T-helper 17 cell (primary cell): ENCODE results near the gene DNAJC5G. TPM values are rescaled to one million over a fixed set of nuclear protein-coding genes. Genes with fewer than 3 reads are reported as not detected.
A peak's percentile ranks its signal among the peaks of the same experiment; 100 is the strongest.
"Not testable (repeated sequence)": the region's sequence is repeated elsewhere in the genome, so short reads cannot be mapped to it uniquely, and the experiment has no call there.

Experiments
- ATAC-seq: fragments of 150-1000 bp; cut with Tn5 transposase; 2 replicates; pipeline ENCODE4 v1.10.0; 2021; ENCODE audit warnings: mild to moderate bottlenecking, moderate library complexity
- DNase-seq, 3 donors: peaks; one replicate each; pipeline versions ENCODE4 v3.0.0 to v3.0.0-alpha.2; 2020 to 2021
- H3K9me3 ChIP-seq: one replicate; pipeline ENCODE4 v1.7.0; 2013; ENCODE audit warnings: low read length, mild to moderate bottlenecking; ENCODE audit not compliant: control insufficient read depth, poor library complexity, severe bottlenecking
- H3K27ac Mint-ChIP-seq: one replicate; pipeline ENCODE4 v1.8.0; 2022; ENCODE audit warnings: mild to moderate bottlenecking, moderate library complexity, mixed read lengths
- H3K27me3 Mint-ChIP-seq: one replicate; pipeline ENCODE4 v1.8.0; 2022; ENCODE audit warnings: mixed read lengths
- H3K36me3 Mint-ChIP-seq: one replicate; pipeline ENCODE4 v1.8.0; 2022; ENCODE audit warnings: low read depth, mixed read lengths
- H3K4me1 Mint-ChIP-seq: one replicate; pipeline ENCODE4 v1.8.0; 2022; ENCODE audit warnings: mild to moderate bottlenecking, mixed read lengths
- H3K4me3 Mint-ChIP-seq: one replicate; pipeline ENCODE4 v1.8.0; 2022; ENCODE audit warnings: mild to moderate bottlenecking, moderate library complexity, mixed read lengths
- total RNA-seq, 4 donors: library from RNA in 2 of 4; stranded (reverse) in 2 of 4; gene quantifications; one replicate each; pipeline ENCODE4 v1.2.3 and lab custom pipeline; 2022 to 2026

Gene DNAJC5G
- total RNA-seq, 2 donors from 2014 or later = not detected

DNA sequence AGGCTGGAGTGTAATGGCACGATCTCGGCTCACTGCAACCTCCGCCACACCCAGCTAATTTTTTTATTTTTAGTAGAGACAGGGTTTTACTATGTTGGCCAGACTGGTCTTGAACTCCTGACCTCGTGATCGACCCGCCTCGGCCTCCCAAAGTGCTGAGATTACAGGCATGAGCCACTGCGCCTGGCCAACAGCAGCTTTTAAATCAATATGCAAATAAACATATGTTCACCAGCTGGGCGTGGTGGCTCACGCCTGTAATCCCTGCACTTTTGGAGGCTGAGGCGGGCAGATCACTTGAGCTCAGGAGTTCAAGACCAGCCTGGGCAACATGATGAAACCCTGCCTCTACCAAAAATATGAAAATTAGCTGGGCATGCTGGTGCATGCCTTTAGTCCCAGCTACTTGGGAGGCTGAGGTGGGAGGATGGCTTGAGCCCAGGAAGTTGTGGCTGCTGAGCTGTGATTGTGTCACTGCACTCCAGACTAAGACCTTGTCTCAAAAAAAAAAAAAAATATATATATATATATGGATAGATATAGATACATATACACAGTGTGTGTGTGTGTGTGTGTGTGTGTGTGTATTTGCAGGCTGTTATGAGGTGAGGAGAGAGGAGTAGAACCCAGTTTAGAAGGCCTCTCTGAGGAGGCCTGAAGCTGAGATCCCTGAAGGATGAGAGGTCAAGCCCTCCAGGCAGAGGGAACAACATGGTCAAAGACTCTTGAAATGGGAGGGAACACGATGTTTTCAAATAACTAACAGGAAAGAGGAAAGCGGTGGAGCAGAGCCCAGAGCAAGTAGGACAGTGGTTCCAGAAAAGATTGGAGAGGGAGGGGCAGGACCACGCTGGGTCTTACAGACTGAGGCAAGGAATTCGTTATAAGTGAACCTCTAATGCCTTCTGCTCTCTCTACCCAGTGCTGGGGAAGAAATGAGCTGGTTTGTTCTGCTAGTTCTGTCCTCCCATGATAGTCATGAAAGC is 2.4 kb upstream of the DNAJC5G start:
- H3K36me3 Mint-ChIP-seq, DNase-seq, H3K27ac Mint-ChIP-seq, H3K9me3 ChIP-seq, H3K4me1 Mint-ChIP-seq, H3K4me3 Mint-ChIP-seq, ATAC-seq: not testable (repeated sequence)
- peaks cover 28% of the 10 kb centered on the region for H3K27me3 Mint-ChIP-seq

DNA sequence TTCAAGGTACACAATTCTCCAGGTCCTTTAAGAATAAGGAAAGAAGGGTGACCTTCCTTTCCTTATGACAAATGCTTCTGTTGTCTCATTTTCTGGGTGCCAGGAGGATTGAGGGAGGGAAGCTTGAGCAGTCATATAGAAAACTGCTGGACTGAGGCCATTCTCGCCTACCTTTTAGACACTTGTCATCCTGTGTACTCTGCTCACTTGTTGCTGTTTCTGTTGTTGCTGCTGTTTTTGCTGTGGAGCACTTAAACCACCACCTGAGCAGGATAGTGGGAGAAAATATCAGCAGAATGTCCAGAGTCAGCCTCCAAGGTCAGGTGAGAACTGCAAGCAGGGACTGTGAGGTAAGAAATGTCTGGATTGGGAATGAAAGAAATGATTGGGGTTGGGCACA is 2.8 kb downstream of the DNAJC5G start:
- H3K9me3 ChIP-seq = no peaks in the 10 kb centered on the region
- Mint-ChIP-seq H3K4me1 (peaks cover 7% of the 10 kb centered on the region), H3K4me3 (no peak overlapping the region), H3K27ac (no peak overlapping the region), H3K27me3 (peaks cover 55% of the 10 kb centered on the region), H3K36me3 (peaks cover 4% of the 10 kb centered on the region)
- DNase-seq (no peak), ATAC-seq (no peak)

DNA sequence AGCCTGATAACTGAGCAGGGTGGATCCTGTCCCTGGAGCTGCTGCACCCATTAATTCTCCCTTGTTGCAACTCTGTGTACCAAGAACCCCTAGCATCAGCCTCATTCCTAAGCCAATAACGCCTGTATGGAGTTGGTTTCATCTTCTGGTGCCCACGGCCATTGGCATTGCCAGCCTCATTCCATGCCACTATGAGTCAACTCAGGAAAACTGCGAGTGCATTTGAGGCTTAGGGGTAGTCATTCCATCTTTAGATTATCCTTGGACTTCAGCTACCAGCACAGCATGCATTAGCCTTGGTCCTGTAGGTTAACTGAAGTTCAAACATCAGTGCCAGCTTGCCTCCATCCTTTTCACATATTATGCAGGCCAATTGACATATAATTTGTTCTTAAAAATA is 5.6 kb downstream of the DNAJC5G start:
- peaks cover 65% of the 10 kb centered on the region for H3K27me3 Mint-ChIP-seq
- H3K27ac Mint-ChIP-seq = peak overlapping the region; percentile 16
- ATAC-seq (no peak), DNase-seq (no peak)
- no peak overlapping the region for H3K4me3 Mint-ChIP-seq
- H3K9me3 ChIP-seq = no peaks in the 10 kb centered on the region
- peaks cover 7% of the 10 kb centered on the region for H3K4me1 Mint-ChIP-seq
- H3K36me3 Mint-ChIP-seq = peaks cover 2% of the 10 kb centered on the region

DNA sequence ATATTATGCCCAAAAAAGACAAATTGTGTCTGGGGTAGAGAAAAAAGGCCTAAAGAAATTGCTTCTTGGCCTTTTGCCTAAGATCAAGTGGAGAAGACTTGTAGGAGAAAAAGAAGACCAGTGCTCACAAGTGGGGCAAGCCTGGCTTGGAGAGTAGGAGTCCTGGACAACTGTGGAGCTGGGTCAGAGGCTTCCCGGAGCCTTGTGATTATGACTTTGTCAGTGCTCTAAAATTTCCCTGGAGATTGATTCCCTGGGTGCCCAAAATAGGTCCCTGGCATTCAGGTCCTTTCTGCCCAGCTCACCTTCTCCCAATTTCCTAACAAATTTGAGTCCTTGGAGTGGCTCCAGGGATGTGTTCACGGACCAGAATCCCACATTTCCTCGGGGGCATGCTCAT is 6.2 kb downstream of the DNAJC5G start:
- H3K36me3 Mint-ChIP-seq = peaks cover 2% of the 10 kb centered on the region
- no peaks in the 10 kb centered on the region for H3K9me3 ChIP-seq
- no peak overlapping the region for H3K4me3 Mint-ChIP-seq
- DNase-seq (no peak), ATAC-seq (no peak)
- peak overlapping the region; percentile 16 for H3K27ac Mint-ChIP-seq
- H3K4me1 Mint-ChIP-seq = peaks cover 7% of the 10 kb centered on the region
- peaks cover 62% of the 10 kb centered on the region for H3K27me3 Mint-ChIP-seq

DNA sequence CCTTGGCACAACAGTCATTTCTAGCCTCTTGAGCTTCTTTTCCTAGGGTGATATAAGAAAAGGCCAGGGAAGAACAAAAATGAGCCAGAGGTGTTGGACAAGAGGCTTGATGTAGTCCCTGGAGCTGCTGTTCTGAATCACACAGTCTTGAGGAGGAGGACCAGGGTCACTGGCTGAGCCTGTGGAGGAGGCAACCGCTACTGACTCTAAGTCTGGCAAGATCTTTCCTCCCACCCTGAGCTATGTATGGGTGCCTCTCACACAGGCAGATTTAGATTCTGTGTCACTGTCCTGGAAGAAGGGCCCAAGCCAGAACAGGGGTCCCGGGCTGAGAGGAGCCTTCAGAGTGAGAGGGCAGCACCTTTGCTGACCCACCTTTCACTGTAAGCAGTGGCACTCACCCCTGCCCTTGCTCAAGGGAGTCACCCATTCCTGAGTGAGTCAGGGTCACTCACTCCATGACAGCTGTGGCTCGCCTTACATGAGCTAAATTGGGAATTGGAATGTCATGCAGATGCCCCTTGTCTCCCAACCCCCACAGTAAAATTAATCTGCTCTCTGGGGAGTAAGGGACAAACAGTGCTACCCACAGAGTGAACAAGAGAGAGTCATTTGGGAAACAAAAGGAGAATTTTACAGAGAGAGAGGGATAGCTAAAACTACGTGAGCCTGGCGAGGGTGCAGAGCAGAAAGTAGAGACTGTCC is 6.8 kb downstream of the DNAJC5G start, which contains the start of gene TRIM54:
Gene TRIM54 (plus strand): TSS at position 575 of the 705 bp plus-strand sequence. CDS start 303 bp downstream, outside the sequence.
- ATAC-seq (no peak), DNase-seq (no peak)
- Mint-ChIP-seq H3K27ac (peak within 1 kb of the TSS; percentile 21), H3K4me3 (no peak within 1 kb of the TSS), H3K4me1 (peaks cover 7% of the 10 kb centered on the region), H3K36me3 (peaks cover 2% of the 10 kb centered on the region), H3K27me3 (peaks cover 65% of the 10 kb centered on the region)
- no peaks in the 10 kb centered on the region for H3K9me3 ChIP-seq

DNA sequence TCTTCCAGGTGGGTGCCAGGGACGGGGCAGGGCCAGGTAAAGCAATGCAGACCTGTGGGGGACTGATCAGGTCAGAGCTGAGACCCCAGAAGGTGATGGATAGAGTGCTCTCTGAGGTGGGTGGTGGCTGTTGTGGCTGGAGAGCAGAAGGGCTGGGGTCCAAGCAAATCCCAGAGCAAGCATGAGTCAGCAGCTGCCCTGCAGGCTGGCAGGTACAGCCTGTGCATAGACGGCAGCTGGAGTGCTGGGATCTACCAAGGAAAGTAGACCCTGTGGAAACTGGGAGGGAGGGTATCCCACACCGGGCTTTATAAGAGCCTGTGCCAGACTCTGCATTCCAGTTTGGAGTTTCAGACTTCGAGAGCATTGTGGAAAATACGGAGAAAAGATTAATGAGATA is 7.7 kb downstream of the DNAJC5G start:
- DNase-seq (no peak), ATAC-seq (no peak)
- H3K27ac Mint-ChIP-seq = peak overlapping the region; percentile 21
- H3K4me3 Mint-ChIP-seq = no peak overlapping the region
- H3K36me3 Mint-ChIP-seq = peaks cover 2% of the 10 kb centered on the region
- no peaks in the 10 kb centered on the region for H3K9me3 ChIP-seq
- peaks cover 63% of the 10 kb centered on the region for H3K27me3 Mint-ChIP-seq
- H3K4me1 Mint-ChIP-seq = peaks cover 7% of the 10 kb centered on the region

DNA sequence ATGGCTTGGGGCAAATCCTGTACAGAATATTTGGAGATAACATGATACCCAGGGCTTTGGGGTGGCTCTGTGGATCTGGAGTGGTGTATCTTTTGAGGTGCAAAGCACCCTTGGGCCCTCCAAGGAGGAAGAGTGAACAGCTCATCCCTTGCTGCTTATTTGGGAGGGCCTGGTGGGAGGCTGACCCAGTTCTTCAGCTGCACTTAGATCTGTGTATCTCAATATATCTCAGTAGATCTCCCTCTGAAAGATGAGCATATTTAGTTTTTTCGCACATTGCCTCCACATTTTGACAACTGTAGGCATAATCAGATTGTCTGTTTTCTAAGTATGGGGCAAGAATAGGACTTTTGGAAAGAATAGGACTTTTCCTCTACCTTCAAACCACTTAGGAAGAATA is 9.8 kb downstream of the DNAJC5G start:
- Mint-ChIP-seq H3K4me1 (peaks cover under 1% of the 10 kb centered on the region), H3K27ac (no peak overlapping the region), H3K36me3 (peaks cover 5% of the 10 kb centered on the region), H3K27me3 (peaks cover 71% of the 10 kb centered on the region), H3K4me3 (no peak overlapping the region)
- no peak for DNase-seq
- ATAC-seq = no peak
- no peaks in the 10 kb centered on the region for H3K9me3 ChIP-seq

DNA sequence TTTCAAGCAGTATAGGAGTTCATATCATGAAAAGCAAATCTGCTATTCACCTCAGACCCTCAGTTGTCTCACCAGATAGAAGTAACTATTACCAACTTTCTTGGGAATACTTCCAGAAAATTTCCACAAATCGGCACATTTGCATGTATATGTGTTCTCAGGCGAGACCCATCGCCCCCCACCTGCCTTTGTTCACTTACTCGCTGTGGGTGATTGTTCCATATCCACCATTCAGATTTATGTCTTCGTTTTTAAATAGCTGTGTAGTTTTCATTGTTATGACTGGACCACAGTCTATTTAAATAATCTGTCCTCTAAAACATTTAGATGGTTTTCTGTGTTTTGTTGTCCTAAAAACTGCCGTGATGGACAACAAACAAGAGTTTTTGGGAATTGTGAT is 10.2 kb downstream of the DNAJC5G start:
- no peak for DNase-seq

DNA sequence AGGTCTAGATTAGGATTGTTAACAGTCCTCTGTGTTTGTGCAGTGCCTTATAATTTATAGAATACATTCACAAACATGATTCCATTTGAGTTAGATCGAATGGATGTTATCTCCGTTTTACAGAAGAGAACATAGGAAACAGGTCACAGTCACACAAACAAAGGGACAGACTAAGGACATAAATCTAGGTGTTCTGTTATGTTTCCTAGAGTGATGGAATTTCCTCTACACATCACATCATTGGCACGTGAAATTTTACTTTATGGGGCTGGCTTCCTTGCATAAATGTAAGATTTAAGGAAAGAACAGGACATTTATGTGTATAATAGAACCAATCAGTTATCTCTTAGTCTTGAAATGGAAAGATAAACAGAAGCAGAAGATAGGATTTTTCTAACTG is 13.4 kb downstream of the DNAJC5G start:
- DNase-seq = no peak
- no peak overlapping the region for H3K4me3 Mint-ChIP-seq
- H3K27me3 Mint-ChIP-seq = peaks cover 64% of the 10 kb centered on the region
- no peak for ATAC-seq
- no peak overlapping the region for H3K27ac Mint-ChIP-seq
- no peaks in the 10 kb centered on the region for H3K9me3 ChIP-seq
- H3K36me3 Mint-ChIP-seq = peaks cover 7% of the 10 kb centered on the region
- H3K4me1 Mint-ChIP-seq = peaks cover 3% of the 10 kb centered on the region

More for the DNA sequence above, 10.2 kb downstream of the DNAJC5G start:
- Mint-ChIP-seq H3K27ac (no peak overlapping the region), H3K36me3 (peaks cover 5% of the 10 kb centered on the region), H3K4me3 (no peak overlapping the region), H3K27me3 (peaks cover 71% of the 10 kb centered on the region), H3K4me1 (no peaks in the 10 kb centered on the region)
- ATAC-seq = no peak
- no peaks in the 10 kb centered on the region for H3K9me3 ChIP-seq

DNA sequence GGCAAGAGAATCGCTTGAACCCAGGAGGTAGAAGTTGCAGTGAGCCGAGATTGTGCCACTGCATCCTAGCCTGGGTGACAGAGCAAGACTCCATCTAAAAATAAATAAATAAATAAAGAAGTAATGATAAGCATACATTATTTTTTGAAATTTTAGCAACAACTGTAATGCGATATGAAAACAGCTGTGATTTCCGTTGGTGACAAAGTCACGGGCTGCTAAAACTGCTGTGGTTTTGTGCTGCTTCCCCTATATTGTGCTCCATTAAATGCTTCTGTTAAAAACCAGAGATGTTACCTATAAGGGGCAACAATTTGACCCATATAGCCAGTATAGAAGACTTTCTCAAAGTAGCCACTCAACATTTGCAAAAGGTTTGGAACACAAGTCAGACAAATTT is 15.3 kb downstream of the DNAJC5G start:
- ATAC-seq = no peak
- Mint-ChIP-seq H3K4me3 (no peak overlapping the region), H3K4me1 (peaks cover 3% of the 10 kb centered on the region), H3K36me3 (peaks cover 7% of the 10 kb centered on the region), H3K27ac (no peak overlapping the region), H3K27me3 (peaks cover 66% of the 10 kb centered on the region)
- DNase-seq = no peak
- H3K9me3 ChIP-seq = no peaks in the 10 kb centered on the region

DNA sequence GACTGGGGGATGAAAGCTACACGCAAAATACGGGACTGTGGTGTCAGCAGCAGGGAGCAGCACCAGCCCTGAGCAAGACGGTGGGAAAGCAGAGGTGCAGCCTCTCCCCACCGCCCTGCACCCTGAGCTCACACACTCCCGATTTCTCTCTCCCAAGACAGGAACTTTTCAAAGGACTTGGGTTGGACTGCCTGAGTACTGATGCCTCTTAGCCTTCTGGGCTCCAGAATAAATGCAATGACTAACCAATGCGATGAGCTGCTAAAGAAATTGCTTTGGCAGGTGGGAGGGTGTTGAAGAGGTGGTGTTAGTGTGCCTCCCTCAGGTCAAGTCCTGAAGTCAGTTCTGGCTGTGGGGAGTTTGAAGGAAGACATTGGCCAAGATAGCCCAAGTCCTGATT is 16.6 kb downstream of the DNAJC5G start:
- H3K27ac Mint-ChIP-seq = no peak overlapping the region
- peaks cover 7% of the 10 kb centered on the region for H3K36me3 Mint-ChIP-seq
- DNase-seq (no peak), ATAC-seq (no peak)
- no peak overlapping the region for H3K4me3 Mint-ChIP-seq
- peaks cover 3% of the 10 kb centered on the region for H3K4me1 Mint-ChIP-seq
- no peaks in the 10 kb centered on the region for H3K9me3 ChIP-seq
- peaks cover 67% of the 10 kb centered on the region for H3K27me3 Mint-ChIP-seq

DNA sequence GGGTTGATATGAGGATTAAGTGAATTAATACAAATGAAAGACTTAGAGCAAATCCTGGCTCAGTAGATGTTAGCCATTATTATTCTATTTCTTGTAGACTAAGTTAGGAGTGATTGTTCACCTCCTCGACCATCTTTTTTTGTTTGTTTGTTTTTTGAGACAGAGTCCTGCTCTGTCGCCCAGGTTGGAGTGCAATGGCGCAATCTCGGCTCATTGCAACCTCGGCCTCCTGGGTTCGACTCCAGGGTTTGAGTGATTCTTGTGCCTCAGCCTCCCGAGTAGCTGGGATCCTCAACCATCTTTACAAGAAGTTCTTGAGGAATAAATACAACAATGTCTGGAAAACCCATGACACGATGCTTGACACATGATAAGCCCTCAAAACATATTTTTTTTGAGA is 19.7 kb downstream of the DNAJC5G start:
- Mint-ChIP-seq H3K4me1 (peaks cover 3% of the 10 kb centered on the region), H3K36me3 (peaks cover 4% of the 10 kb centered on the region), H3K4me3 (no peak overlapping the region), H3K27ac (no peak overlapping the region), H3K27me3 (peaks cover 64% of the 10 kb centered on the region)
- DNase-seq (no peak), ATAC-seq (no peak)
- no peaks in the 10 kb centered on the region for H3K9me3 ChIP-seq

DNA sequence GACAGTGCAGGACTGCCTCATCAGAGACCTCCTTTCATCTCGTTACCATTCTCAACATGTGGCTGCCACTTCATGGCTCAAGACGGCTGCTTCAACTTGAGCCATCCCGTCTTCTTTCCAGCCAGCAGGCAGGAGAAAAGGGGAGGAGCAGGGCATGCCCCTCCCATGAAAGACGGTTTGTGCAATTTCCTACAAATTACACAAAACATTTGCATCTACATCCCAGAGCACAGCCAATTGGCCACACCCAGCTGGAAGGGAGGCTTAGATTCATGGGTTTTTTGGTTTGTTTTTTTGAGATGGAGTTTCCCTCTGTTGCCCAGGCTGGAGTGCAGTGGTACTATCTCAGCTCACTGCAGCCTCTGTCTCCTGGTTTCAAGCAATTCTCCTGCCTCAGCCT is 21.2 kb downstream of the DNAJC5G start:
- no peak for DNase-seq
- Mint-ChIP-seq H3K4me3 (no peak overlapping the region), H3K4me1 (peaks cover 3% of the 10 kb centered on the region), H3K36me3 (peaks cover 3% of the 10 kb centered on the region), H3K27me3 (peaks cover 61% of the 10 kb centered on the region), H3K27ac (no peak overlapping the region)
- no peaks in the 10 kb centered on the region for H3K9me3 ChIP-seq
- no peak for ATAC-seq
